GM23338 (cell line): ENCODE data around the gene RPA1. TPM values are rescaled to one million over a fixed set of nuclear protein-coding genes. Genes with fewer than 3 reads are reported as not detected.

ENCODE experiments used
- ATAC-seq: fragments of 200-7000 bp; cut with Tn5 transposase; 3 replicates; pipeline ENCODE4 v1.9.1; 2020
- DNase-seq: peaks from one replicate; pipeline ENCODE4 v3.0.0-alpha.2; 2015; ENCODE audit warnings: low spot score
- H2AFZ ChIP-seq: fragments of 200-600 bp; sonication (generic); 2 replicates; pipeline ENCODE4 v1.8.0; 2016; ENCODE audit warnings: antibody characterized with exemption, mild to moderate bottlenecking, moderate library complexity
- H3F3A ChIP-seq: fragments of 200-600 bp; sonication (generic); replicated peaks from 2 replicates; pipeline ENCODE4 v1.8.0; 2017; ENCODE audit warnings: antibody characterized with exemption, mixed run types, low read depth
- H3K27ac ChIP-seq: fragments of 200-600 bp; sonication (generic); 2 replicates; pipeline ENCODE4 v1.6.1; 2016; ENCODE audit warnings: low read depth
- H3K27me3 ChIP-seq: fragments of 200-600 bp; sonication (generic); 2 replicates; pipeline ENCODE4 v1.8.0; 2016; ENCODE audit warnings: mild to moderate bottlenecking, mixed run types, moderate library complexity; ENCODE audit not compliant: insufficient read depth
- H3K36me3 ChIP-seq: fragments of 200-600 bp; sonication (generic); 2 replicates; pipeline ENCODE4 v1.8.0; 2016; ENCODE audit warnings: mild to moderate bottlenecking; ENCODE audit not compliant: insufficient read depth
- H3K4me1 ChIP-seq: fragments of 200-600 bp; sonication (generic); 2 replicates; pipeline ENCODE4 v1.8.0; 2016; ENCODE audit warnings: mild to moderate bottlenecking, moderate library complexity; ENCODE audit not compliant: insufficient read depth
- H3K4me2 ChIP-seq: fragments of 200-600 bp; sonication (generic); 2 replicates; pipeline ENCODE4 v1.7.1; 2017; ENCODE audit warnings: mixed run types
- H3K4me3 ChIP-seq: fragments of 200-600 bp; sonication (generic); 2 replicates; pipeline ENCODE4 v1.6.1; 2016; ENCODE audit warnings: mixed run types
- H3K79me2 ChIP-seq: fragments of 200-600 bp; sonication (generic); replicated peaks from 2 replicates; pipeline ENCODE4 v1.8.0; 2017; ENCODE audit warnings: mild to moderate bottlenecking; ENCODE audit not compliant: insufficient read depth
- H3K9me2 ChIP-seq: fragments of 200-600 bp; sonication (generic); 2 replicates; pipeline ENCODE4 v1.8.0; 2017; ENCODE audit not compliant: insufficient read depth
- H4K20me1 ChIP-seq: fragments of 200-600 bp; sonication (generic); replicated peaks from 2 replicates; pipeline ENCODE4 v1.8.0; 2017; ENCODE audit warnings: mild to moderate bottlenecking; ENCODE audit not compliant: insufficient read depth
- H3K27ac Mint-ChIP-seq: 2 replicates; pipeline ENCODE4 v1.8.0; 2020; ENCODE audit warnings: inconsistent platforms, mild to moderate bottlenecking, moderate library complexity, mixed read lengths
- H3K27me3 Mint-ChIP-seq: 3 replicates; pipeline ENCODE4 v1.8.0; 2022; ENCODE audit warnings: low read depth, mild to moderate bottlenecking, moderate library complexity, mixed read lengths, inconsistent platforms; ENCODE audit not compliant: insufficient read depth, poor library complexity
- H3K36me3 Mint-ChIP-seq: 3 replicates; pipeline ENCODE4 v1.8.0; 2021; ENCODE audit warnings: low read depth, mild to moderate bottlenecking, inconsistent platforms, moderate library complexity, mixed read lengths
- H3K4me1 Mint-ChIP-seq: 3 replicates; pipeline ENCODE4 v1.8.0; 2020; ENCODE audit warnings: mild to moderate bottlenecking, inconsistent platforms, mixed read lengths
- H3K4me3 Mint-ChIP-seq: 3 replicates; pipeline ENCODE4 v1.8.0; 2021; ENCODE audit warnings: moderate library complexity, mild to moderate bottlenecking, inconsistent platforms, mixed read lengths
- H3K9me3 Mint-ChIP-seq: 3 replicates; pipeline ENCODE4 v1.8.0; 2020; ENCODE audit warnings: moderate library complexity, mild to moderate bottlenecking, inconsistent platforms, mixed read lengths
- CREB1 ChIP-seq: fragments of 250-450 bp; sonication (Bioruptor Pico); IDR thresholded peaks from 2 replicates; pipeline ENCODE4 v1.5.0; 2020; ENCODE audit warnings: low read depth, mild to moderate bottlenecking, moderate library complexity
- CTCF ChIP-seq, 2 experiments: fragments of 200-600 bp in 1 of 2; sonication (generic) in 1 of 2; conservative IDR thresholded peaks; 2 replicates each; pipeline versions ENCODE4 v1.5.1 to v1.6.1; 2016 to 2017; ENCODE audit warnings: antibody characterized with exemption in 2 of 2, low read depth in 2 of 2, mild to moderate bottlenecking in 2 of 2, moderate library complexity in 1 of 2
- ETS1 ChIP-seq: IDR thresholded peaks from 2 replicates; pipeline ENCODE4 v1.6.1; 2016; ENCODE audit warnings: antibody characterized with exemption
- EZH2 ChIP-seq: fragments of 200-600 bp; sonication (generic); IDR thresholded peaks from one replicate; pipeline ENCODE4 v1.8.0; 2017; ENCODE audit warnings: antibody characterized with exemption, mild to moderate bottlenecking, low read depth; ENCODE audit not compliant: unreplicated experiment
- EZH2phosphoT487 ChIP-seq: fragments of 200-600 bp; sonication (generic); IDR thresholded peaks from one replicate; pipeline ENCODE4 v1.8.1; 2018; ENCODE audit warnings: antibody characterized with exemption; ENCODE audit not compliant: unreplicated experiment
- JUNB ChIP-seq: IDR thresholded peaks from one replicate; pipeline ENCODE4 v1.6.1; 2016; ENCODE audit warnings: antibody characterized with exemption; ENCODE audit not compliant: unreplicated experiment
- NANOG ChIP-seq: IDR thresholded peaks from 2 replicates; pipeline ENCODE4 v1.6.1; 2016; ENCODE audit warnings: antibody characterized with exemption, borderline replicate concordance
- POLR2AphosphoS5 ChIP-seq: IDR thresholded peaks from 2 replicates; pipeline ENCODE4 v1.6.1; 2016; ENCODE audit warnings: antibody characterized with exemption, low read depth
- REST ChIP-seq: IDR thresholded peaks from one replicate; pipeline ENCODE4 v1.6.1; 2018; ENCODE audit warnings: antibody characterized with exemption; ENCODE audit not compliant: unreplicated experiment
- STAT1 ChIP-seq: IDR thresholded peaks from one replicate; pipeline ENCODE4 v1.6.1; 2016; ENCODE audit warnings: antibody characterized with exemption; ENCODE audit not compliant: unreplicated experiment
- ZNF114 ChIP-seq: fragments of 250-450 bp; sonication (Bioruptor Pico); IDR thresholded peaks from 2 replicates; pipeline ENCODE4 v1.5.0; 2020; ENCODE audit warnings: mild to moderate bottlenecking, moderate library complexity
- ZNF331 ChIP-seq: fragments of 250-450 bp; sonication (Bioruptor Pico); IDR thresholded peaks from 2 replicates; pipeline ENCODE4 v1.5.0; 2020; ENCODE audit warnings: low read depth, mild to moderate bottlenecking, moderate library complexity
- ZNF462 ChIP-seq: fragments of 250-450 bp; sonication (Bioruptor Pico); IDR thresholded peaks from 2 replicates; pipeline ENCODE4 v1.5.0; 2020; ENCODE audit warnings: mild to moderate bottlenecking, moderate library complexity
- polyA plus RNA-seq: library from polyadenylated mRNA; unstranded; fragments of >200 nt; fragmentation: Nextera tagmentation; extraction: Ambion mirVana; gene quantifications from 2 replicates; pipeline ENCODE4 v1.2.1, GENCODE V29; 2016
- total RNA-seq: library from RNA; depleted of rRNA; stranded (reverse); fragments of >200 nt; shearing (Covaris generic); gene quantifications from 2 replicates; pipeline ENCODE4 v1.2.3, GENCODE V29; 2014

Gene RPA1
- total and polyA plus RNA-seq, 2 experiments from 2014 or later, result 33.7 to 52.1 TPM

DNA sequence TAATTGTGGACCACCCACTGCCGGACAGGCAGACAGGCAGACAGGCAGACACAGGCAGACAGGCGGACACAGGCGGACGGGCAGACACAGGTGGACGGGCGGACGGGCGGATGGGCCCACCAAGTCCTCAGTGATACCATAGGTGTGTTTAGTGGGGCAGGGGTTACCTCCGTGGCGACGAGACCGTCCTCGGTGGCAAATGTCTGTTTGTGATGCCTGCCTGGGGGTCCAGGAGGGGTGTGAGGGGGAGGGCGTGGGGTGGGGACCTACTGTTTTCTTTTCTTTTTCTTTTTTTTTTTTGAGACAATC lies 118.7 kb downstream of the RPA1 start:
- Mint-ChIP-seq H3K27me3 (peaks cover 26% of the 10 kb centered on the region), H3K4me1 (peaks cover 8% of the 10 kb centered on the region), H3K4me3 (no peak overlapping the region), H3K9me3 (no peaks in the 10 kb centered on the region; the same call in 1 of the 3 replicates), H3K27ac (no peak overlapping the region), H3K36me3 (no peaks in the 10 kb centered on the region)
- Histone ChIP-seq H2AFZ (no peak overlapping the region), H3K79me2 (no peaks in the 10 kb centered on the region), H3K27ac (no peak overlapping the region), H3K27me3 (no peaks in the 10 kb centered on the region), H3F3A (no peaks in the 10 kb centered on the region), H3K4me1 (no peaks in the 10 kb centered on the region), H3K36me3 (no peaks in the 10 kb centered on the region), H4K20me1 (no peaks in the 10 kb centered on the region), H3K4me3 (no peak overlapping the region), H3K4me2 (no peak overlapping the region), H3K9me2 (no peaks in the 10 kb centered on the region)
- ATAC-seq (no peak), DNase-seq (no peak)
- TF ChIP-seq REST (no peak), EZH2phosphoT487 (no peak), ZNF114 (CRISPR knock-in tag) (no peak), JUNB (no peak), CREB1 (CRISPR knock-in tag) (no peak), ZNF331 (CRISPR knock-in tag) (no peak), STAT1 (no peak), ETS1 (no peak), CTCF (conservative IDR thresholded peaks at IDR 0.05; ENCODE audit: low read depth in 2 of 2) (no peak), NANOG (no peak), ZNF462 (CRISPR knock-in tag) (no peak), EZH2 (no peak), POLR2AphosphoS5 (no peak)
